GM18526 (cell line): ENCODE results near the gene LAMB4.

Experiments used
- POLR2A ChIP-seq: IDR thresholded peaks from 3 replicates; pipeline ENCODE4 v1.6.1; 2011; ENCODE audit not compliant: insufficient read length; ENCODE audit errors: extremely low read depth

The LAMB4 gene

DNA sequence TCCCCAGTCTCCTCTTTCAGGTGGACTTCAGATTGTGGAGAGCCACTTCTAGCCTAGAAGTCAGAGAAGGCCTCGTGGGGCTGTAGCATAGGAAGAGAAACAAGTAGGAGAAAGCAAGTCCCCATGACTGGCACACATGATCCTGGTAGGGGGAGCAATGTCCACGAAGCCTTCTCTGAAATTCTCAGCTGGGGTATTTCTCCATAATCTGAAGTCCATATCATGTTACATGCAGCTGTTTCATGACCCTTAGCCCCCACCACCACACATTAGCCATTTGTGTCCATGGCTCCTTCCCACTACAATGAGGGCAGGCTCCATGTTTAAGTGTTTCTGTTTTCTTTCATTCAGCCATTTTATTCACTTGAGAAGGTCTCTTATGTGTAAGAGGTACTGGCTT, 43.2 kb downstream of the LAMB4 start:
- TF ChIP-seq POLR2A = no peak

DNA sequence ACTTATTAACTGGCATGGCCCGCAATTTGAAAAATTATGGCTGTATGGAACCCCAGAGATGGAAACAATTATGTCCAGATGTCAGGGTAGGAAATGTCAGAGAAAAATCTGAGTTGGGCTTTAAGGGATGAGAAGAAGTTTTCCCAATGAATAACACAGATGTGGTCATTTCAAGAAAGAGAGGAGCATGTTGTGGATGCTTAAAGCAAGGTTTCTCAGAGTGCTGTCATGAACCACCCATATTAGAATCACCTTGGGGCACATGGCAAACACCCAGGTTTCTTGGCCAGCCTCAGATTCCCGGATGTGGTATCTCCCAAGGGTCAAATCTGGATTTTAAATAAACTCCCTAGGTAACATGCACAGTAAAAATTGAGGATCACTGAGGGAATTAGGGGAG, 43.6 kb downstream of the LAMB4 start:
- TF ChIP-seq POLR2A = no peak

DNA sequence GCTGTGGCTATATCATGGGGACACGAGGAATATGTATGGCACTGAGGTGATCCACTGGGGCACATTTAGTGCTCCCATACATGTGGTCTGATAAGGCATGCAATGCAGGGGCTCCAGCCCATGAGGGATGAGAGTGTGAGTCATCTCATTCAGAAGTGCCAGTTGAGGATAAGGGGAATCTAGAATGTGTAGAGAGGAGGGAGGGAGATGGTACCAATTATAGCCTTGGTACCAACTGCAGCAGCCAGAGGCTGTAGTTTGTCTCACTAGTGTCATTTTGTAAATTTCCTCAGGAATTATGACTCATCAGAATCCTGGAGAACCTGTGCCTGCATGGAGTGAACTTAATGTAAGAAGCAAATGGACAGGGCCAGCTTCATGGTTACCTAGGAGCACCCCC, 46.2 kb downstream of the LAMB4 start:
- TF ChIP-seq POLR2A = no peak

GRCh38 chr7:108079648-108080591, 50.2 kb downstream of the LAMB4 start:
- no peak for TF ChIP-seq POLR2A

GRCh38 chr7:108079276-108079647, 50.9 kb downstream of the LAMB4 start:
- no peak for TF ChIP-seq POLR2A

DNA sequence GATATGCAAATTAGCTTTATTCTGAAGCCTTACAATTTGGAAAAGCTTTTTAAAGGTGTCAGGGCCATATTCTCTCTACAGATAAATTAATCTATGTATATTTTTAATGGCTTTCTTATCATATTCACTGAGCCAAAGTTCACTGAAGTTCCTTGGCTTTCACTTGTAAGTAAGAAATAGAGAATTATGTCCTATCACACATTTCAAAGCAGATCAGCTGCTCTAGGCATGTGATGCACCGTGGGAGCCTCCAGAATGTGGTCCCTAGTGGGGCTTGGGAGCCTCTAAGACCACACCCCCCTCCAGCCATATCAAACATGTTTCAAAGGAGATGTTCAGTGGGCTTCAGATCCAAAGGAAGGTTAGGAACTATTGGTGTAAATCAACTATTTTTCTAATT, 51.5 kb downstream of the LAMB4 start:
- TF ChIP-seq POLR2A = no peak

- TF ChIP-seq POLR2A = no peak
Measured at GRCh38 chr7:108078211-108078673, 51.9 kb downstream of the LAMB4 start.

GRCh38 chr7:108077709-108078108, 52.5 kb downstream of the LAMB4 start:
- TF ChIP-seq POLR2A = no peak

DNA sequence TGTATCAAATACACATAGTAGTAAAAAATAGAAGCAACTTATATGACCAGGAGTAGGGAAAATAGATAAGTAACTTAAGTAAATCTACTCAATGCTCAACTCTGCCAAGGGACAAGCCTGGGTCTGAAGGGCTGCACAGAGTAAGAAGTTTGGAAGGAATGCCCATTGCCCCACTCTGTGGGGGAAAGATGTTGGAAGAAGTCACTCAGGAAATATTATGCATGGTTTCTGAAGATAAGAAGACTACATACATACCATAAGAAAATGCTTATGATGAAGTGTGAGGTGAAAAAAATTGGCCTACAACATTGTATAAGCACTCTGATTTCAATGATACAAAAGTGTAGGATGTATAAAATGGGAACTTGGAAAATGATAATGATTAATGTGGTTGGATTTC, 54.0 kb downstream of the LAMB4 start:
- TF ChIP-seq POLR2A = no peak

DNA sequence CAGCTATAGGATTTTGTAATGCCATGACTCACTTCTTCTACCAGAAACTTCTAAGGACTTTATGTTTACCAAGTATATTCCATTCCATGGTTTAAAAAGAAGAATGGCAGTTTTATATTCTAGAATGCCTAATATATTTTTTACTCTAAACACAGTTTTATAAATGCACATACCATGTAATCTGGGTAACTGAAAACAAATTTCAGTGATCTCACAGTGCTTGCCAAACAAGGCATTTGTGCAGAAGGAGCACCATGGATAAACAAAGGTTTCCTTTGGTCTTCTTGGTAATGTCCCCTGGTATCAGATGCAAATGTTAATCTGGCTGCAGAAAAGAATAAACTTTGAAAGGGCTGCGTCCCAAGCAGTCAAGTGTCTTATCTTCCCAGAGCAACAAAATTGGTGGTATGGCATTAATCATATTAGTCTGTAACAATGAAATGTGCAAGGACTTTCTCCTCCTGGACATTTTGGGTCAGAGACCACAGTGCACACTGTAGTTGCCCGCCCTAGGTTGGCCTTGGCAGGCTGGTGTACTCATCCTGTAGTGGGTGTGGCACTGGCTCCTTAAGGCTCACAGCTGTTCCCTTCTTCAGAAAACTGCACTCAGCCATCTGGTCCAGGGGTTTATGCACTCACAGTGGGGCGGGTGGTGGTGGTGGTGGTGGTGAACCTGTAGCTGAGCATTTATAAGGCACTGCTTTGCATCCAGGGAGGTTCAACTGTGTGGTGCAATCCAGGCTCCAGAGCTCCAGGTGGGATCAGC, 56.7 kb downstream of the LAMB4 start:
- no peak for TF ChIP-seq POLR2A

DNA sequence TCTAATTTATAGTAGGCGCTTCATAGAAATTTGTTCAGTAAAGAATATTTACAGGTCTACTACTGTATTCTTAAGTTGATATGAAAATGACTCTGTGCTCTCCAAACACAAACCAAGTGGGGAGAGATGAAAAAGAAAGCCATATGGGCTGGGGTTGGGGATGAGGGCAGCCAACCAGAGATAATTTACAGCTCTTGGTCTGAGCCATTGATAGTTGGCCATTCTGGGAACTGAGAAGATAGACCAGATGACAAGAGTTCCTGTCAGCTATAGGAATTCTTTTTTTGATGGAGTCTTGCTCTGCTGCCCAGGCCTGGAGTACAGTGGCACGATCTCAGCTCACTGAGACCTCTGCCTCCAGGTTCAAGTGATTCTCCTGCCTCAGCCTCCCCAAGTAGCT, 57.4 kb downstream of the LAMB4 start:
- no peak for TF ChIP-seq POLR2A

GRCh38 chr7:108072116-108072515, 58.0 kb downstream of the LAMB4 start:
- TF ChIP-seq POLR2A = no peak

DNA sequence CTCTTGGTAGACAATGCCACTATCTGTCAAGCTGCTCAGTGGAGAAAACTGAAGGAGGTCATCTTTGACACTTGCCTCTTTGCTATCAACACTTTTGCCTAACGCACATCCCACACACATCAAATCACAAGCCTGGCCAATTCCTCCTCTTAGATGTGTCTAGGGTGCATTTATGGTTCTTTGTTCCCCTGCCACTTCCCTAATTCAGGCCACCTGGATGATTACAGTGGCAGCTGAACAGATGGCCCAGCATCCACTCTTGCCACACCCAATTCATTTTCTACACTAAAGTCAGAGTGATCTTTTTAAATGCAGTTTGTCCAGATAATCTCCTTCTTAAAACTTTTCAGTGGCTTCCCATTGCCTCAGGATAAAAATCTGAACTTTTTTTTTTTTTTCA, 58.6 kb downstream of the LAMB4 start:
- no peak for TF ChIP-seq POLR2A

GRCh38 chr7:108069646-108070045, 60.5 kb downstream of the LAMB4 start:
- TF ChIP-seq POLR2A = no peak

DNA sequence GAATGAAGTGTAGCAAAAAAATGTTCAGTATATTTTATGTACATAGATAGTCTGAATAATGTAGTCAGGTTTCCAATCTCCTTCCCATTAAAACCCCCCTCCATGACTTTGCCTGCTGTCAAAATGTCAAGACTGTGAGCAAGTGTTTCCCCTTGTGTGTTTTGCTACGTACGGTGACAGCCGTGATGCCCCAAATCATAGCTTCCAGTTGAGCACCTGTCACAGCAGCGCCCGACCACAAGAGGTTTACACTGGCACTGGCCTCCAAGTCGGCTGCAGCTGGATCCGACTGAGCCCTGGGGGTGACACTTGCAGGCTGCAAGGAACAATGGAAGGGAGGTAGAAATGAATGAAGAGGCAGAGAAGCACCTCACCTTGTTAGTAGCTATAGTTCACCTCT, 62.3 kb downstream of the LAMB4 start:
- TF ChIP-seq POLR2A = no peak

DNA sequence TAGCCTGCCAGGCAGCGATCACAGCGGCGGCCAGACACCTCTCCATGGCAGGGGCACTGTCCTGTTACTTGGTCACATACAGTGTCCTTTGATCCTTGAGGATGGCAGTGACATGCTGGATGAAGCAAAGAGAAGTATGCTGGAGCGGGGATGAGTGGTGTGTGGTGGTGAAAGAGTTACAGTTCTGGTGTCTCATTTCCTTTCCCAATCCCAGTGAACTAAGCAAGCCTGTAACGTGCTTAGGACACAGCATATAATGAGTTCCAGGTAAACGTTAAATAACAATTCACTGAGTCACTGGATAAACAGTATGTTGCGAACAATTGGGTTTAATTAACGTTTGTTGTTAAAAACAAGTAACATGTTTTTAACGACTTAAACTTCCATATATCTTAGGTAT, 63.7 kb downstream of the LAMB4 start:
- TF ChIP-seq POLR2A = no peak

DNA sequence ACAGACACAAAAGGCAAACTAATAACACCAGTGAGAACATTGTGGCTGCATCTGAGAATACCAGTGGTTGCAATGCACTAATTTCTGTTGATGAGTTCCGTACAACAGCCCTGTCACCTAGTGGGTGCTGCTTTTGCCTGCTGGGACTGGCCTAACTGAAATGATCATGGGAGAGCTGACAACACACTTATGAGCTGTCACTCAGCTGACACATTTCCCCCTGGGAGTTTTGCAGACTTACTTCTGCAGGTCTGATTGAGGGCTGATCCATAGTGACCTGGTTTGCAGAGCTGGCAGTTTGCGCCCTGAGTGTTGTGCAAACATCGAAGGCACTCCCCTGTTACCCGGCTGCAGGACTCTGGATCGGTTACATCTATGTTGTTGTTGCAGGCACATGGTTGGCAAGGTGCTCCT, 66.6 kb downstream of the LAMB4 start:
- TF ChIP-seq POLR2A = no peak
